Stimulated activated naive B cell treated with anti-CD40 and anti-IgM and Interleukin-4, amounts not matched to agents 10 μg/mL and 1 μg/mL and 100 μg/mL, for 72 hours (primary cell): ENCODE measurements around the gene PLEKHG4B.
A peak's percentile ranks its signal among the peaks of the same experiment; 100 is the strongest.
"Not testable (repeated sequence)": the region's sequence is repeated elsewhere in the genome, so short reads cannot be mapped to it uniquely, and the experiment has no call there.

Experiments
- ATAC-seq, 2 donors: fragments of 150-1000 bp; cut with Tn5 transposase; replicated peaks; 2 replicates each; pipeline ENCODE4 v1.10.0; 2021; ENCODE audit warnings: moderate library complexity in 1 of 2
- DNase-seq: peaks from one replicate; pipeline ENCODE4 v3.0.0; 2021
- H3K27ac Mint-ChIP-seq: one replicate; pipeline ENCODE4 v1.8.0; 2022; ENCODE audit warnings: mild to moderate bottlenecking, mixed read lengths
- H3K27me3 Mint-ChIP-seq, 2 donors: one replicate each; pipeline ENCODE4 v1.8.0; 2022; ENCODE audit warnings: mixed read lengths in 2 of 2
- H3K36me3 Mint-ChIP-seq, 2 donors: one replicate each; pipeline ENCODE4 v1.8.0; 2022; ENCODE audit warnings: mixed read lengths in 2 of 2, mild to moderate bottlenecking in 1 of 2
- H3K4me1 Mint-ChIP-seq, 2 donors: one replicate each; pipeline ENCODE4 v1.8.0; 2022; ENCODE audit warnings: mixed read lengths in 2 of 2, mild to moderate bottlenecking in 1 of 2
- H3K4me3 Mint-ChIP-seq, 2 donors: one replicate each; pipeline ENCODE4 v1.8.0; 2022; ENCODE audit warnings: mild to moderate bottlenecking in 2 of 2, mixed read lengths in 2 of 2, moderate library complexity in 1 of 2
- H3K9me3 Mint-ChIP-seq, 2 donors: one replicate each; pipeline ENCODE4 v1.8.0; 2022; ENCODE audit warnings: mixed read lengths in 2 of 2, mild to moderate bottlenecking in 1 of 2

Gene PLEKHG4B

GRCh38 chr5:91556-92263 is at the start of gene PLEKHG4B:
TSS of gene PLEKHG4B (plus strand) at chr5:92168. CDS start at chr5:92232, 64 bp downstream.
- peak within 1 kb of the TSS; percentile 44 for H3K27ac Mint-ChIP-seq
- peak; percentile 91 for ATAC-seq
- H3K4me3 Mint-ChIP-seq = peak within 1 kb of the TSS; percentile 68 to 75
- H3K4me1 Mint-ChIP-seq = peaks cover 5 to 8% of the 10 kb centered on the region in 2 donors
- H3K27me3 Mint-ChIP-seq = peaks cover 39 to 55% of the 10 kb centered on the region in 2 donors
- H3K36me3 Mint-ChIP-seq = peaks cover 0 to 3% of the 10 kb centered on the region in 2 donors
- peak; percentile 32 for DNase-seq
- H3K9me3 Mint-ChIP-seq = no peaks in the 10 kb centered on the region

GRCh38 chr5:42250-42649 is 49.7 kb upstream of the PLEKHG4B start:
- no peaks in the 10 kb centered on the region for H3K36me3 Mint-ChIP-seq
- no peak overlapping the region for H3K27ac Mint-ChIP-seq
- peaks cover 0 to 1% of the 10 kb centered on the region in 2 donors for H3K4me1 Mint-ChIP-seq
- peaks cover 38 to 39% of the 10 kb centered on the region in 2 donors for H3K27me3 Mint-ChIP-seq
- DNase-seq (no peak), ATAC-seq (no peak)
- no peaks in the 10 kb centered on the region for H3K9me3 Mint-ChIP-seq
- no peak overlapping the region for H3K4me3 Mint-ChIP-seq

GRCh38 chr5:48192-48591 is 43.8 kb upstream of the PLEKHG4B start:
- peaks cover 5 to 11% of the 10 kb centered on the region in 2 donors for H3K9me3 Mint-ChIP-seq
- H3K36me3 Mint-ChIP-seq = peaks cover 1 to 8% of the 10 kb centered on the region in 2 donors
- H3K4me1 Mint-ChIP-seq = peaks cover 2 to 4% of the 10 kb centered on the region in 2 donors
- H3K27me3 Mint-ChIP-seq = peaks cover 33 to 62% of the 10 kb centered on the region in 2 donors
- ATAC-seq = no peak
- no peak for DNase-seq
- no peak overlapping the region for H3K4me3 Mint-ChIP-seq
- H3K27ac Mint-ChIP-seq = no peak overlapping the region

DNA sequence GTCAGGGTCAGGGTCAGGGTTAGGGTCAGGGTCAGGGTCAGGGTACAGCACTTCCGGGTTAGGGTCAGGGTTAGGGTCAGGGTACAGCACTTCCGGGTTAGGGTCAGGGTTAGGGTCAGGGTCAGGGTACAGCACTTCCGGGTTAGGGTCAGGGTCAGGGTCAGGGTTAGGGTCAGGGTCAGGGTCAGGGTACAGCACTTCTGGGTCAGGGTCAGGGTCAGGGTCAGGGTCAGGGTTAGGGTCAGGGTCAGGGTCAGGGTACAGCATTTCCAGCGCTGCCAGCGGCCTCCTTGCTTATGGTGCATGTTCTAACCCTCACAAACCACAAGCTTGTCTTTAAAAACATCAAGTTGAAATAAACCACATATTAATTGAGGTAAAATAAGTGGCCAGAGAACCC is 42.4 kb upstream of the PLEKHG4B start:
- not testable (repeated sequence) for H3K27ac Mint-ChIP-seq, H3K4me3 Mint-ChIP-seq, H3K36me3 Mint-ChIP-seq

GRCh38 chr5:49953-50544 is 41.9 kb upstream of the PLEKHG4B start:
- Mint-ChIP-seq H3K4me1 (peaks cover 3 to 4% of the 10 kb centered on the region in 2 donors), H3K36me3 (peaks cover 3 to 8% of the 10 kb centered on the region in 2 donors), H3K4me3 (no peak overlapping the region), H3K27me3 (peaks cover 39 to 74% of the 10 kb centered on the region in 2 donors), H3K27ac (no peak overlapping the region), H3K9me3 (peaks cover 5 to 11% of the 10 kb centered on the region in 2 donors)
- DNase-seq (no peak), ATAC-seq (no peak)

More for the DNA sequence above, 42.4 kb upstream of the PLEKHG4B start:
- Mint-ChIP-seq H3K27me3 (peaks cover 35 to 70% of the 10 kb centered on the region in 2 donors), H3K9me3 (peaks cover 5 to 11% of the 10 kb centered on the region in 2 donors)
- not testable (repeated sequence) for DNase-seq, ATAC-seq, H3K4me1 Mint-ChIP-seq

GRCh38 chr5:50724-51499 is 41.1 kb upstream of the PLEKHG4B start:
- Mint-ChIP-seq H3K27ac (peak overlapping the region; percentile 10), H3K36me3 (peaks cover 3 to 8% of the 10 kb centered on the region in 2 donors), H3K4me1 (peaks cover 3 to 4% of the 10 kb centered on the region in 2 donors), H3K4me3 (no peak overlapping the region), H3K9me3 (peaks cover 5 to 11% of the 10 kb centered on the region in 2 donors), H3K27me3 (peaks cover 40 to 73% of the 10 kb centered on the region in 2 donors)
- ATAC-seq = no peak
- DNase-seq = no peak

DNA sequence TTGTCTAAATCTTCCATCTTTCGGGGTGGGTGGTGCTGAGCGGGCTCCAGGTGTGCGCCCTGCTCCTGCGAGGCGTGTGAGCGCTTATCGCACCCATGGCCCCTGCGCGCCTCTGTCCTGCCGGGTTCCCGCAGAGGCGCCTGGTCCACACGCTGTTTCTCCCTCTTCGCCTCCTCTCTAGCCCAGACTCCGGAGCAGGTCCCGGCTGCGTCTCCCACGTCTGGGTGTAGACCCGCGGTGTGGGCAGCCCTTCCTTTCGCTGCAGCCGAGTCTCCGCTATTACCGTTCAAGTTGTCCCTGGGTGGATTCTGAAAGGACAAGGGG is 40.5 kb upstream of the PLEKHG4B start:
- Mint-ChIP-seq H3K9me3 (peaks cover 5 to 11% of the 10 kb centered on the region in 2 donors), H3K4me1 (peaks cover 3 to 4% of the 10 kb centered on the region in 2 donors), H3K27ac (no peak overlapping the region), H3K4me3 (no peak overlapping the region), H3K27me3 (peaks cover 42 to 74% of the 10 kb centered on the region in 2 donors), H3K36me3 (peaks cover 3 to 8% of the 10 kb centered on the region in 2 donors)
- no peak for ATAC-seq
- DNase-seq = no peak

DNA sequence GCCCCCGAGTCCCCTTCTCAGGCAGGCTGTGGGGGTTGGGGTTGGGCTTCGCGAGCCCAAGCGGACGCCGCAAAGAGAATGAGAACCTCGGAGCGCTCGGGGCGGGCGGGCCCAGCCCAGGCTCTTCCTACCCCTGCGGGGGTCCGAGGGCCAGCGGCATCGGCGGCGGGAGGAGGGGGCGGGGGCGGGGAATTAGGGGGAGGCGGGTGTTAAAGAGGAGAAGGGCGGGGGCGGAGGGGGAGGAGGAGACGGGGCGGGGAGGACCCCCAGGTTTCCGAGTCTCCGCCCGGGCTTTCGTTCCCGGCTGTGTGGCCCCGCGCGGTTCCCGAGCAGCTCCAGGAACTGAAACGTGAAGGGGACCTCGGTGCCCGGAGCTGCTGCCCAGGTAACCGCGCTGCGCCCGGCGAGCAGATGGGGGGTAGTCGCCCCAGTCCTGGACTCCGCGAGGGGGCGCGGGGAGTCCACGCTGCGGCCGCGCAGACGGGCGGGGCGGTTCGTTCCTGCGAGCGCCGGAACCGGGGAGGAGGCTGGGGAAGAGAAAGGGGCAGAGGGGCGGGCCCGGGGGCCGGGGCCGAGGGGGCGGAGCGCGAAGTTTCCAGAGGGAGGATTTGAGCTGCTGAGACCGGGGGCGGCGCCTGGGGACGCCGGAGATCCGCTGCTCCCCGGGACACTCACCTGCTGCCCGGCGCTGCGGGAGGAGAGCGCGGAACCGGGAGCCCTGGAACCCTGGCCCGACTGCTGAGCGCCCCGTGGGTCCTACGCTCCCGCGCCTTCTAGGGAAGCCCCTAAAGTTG is 38.4 kb upstream of the PLEKHG4B start:
- peak overlapping the region; percentile 74 to 76 for H3K4me3 Mint-ChIP-seq
- H3K27me3 Mint-ChIP-seq = peaks cover 43 to 75% of the 10 kb centered on the region in 2 donors
- H3K4me1 Mint-ChIP-seq = peaks cover 3 to 4% of the 10 kb centered on the region in 2 donors
- DNase-seq = no peak
- H3K27ac Mint-ChIP-seq = no peak overlapping the region
- H3K36me3 Mint-ChIP-seq = peaks cover 3 to 8% of the 10 kb centered on the region in 2 donors
- H3K9me3 Mint-ChIP-seq = peaks cover 8 to 11% of the 10 kb centered on the region in 2 donors
- ATAC-seq = peak; percentile 48 to 63

DNA sequence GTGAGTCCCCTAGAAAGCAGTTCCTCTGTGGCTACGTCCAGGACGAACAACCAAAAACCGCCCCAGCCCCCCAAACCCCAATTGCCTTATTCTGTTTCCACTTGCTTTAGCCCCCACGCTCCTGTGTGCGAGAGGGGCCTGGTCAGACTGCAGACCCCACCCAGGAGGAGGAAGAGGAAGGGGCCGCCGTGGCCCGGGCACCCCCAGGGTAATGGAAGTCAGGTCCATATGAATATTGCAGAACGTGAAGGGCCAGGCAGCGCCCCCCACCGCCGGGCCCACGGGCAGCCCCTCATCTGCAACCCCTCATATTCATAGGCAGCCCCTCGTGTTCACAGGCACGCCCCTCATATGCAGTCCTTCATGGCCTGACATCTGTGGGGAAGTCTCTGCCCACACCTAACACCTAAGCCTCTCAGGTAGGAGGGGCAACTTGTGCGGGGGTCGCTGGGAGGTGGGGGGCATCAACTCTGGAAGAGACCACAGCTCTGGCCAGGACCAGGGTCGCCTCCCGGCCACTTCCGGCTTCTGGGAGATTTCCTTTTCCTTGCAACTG is 37.7 kb upstream of the PLEKHG4B start:
- Mint-ChIP-seq H3K9me3 (peaks cover 8 to 11% of the 10 kb centered on the region in 2 donors), H3K36me3 (peaks cover 3 to 8% of the 10 kb centered on the region in 2 donors), H3K27me3 (peaks cover 43 to 72% of the 10 kb centered on the region in 2 donors), H3K4me3 (peak overlapping the region; percentile 74 to 76), H3K27ac (no peak overlapping the region), H3K4me1 (peaks cover 3 to 4% of the 10 kb centered on the region in 2 donors)
- DNase-seq = no peak
- ATAC-seq = no peak

DNA sequence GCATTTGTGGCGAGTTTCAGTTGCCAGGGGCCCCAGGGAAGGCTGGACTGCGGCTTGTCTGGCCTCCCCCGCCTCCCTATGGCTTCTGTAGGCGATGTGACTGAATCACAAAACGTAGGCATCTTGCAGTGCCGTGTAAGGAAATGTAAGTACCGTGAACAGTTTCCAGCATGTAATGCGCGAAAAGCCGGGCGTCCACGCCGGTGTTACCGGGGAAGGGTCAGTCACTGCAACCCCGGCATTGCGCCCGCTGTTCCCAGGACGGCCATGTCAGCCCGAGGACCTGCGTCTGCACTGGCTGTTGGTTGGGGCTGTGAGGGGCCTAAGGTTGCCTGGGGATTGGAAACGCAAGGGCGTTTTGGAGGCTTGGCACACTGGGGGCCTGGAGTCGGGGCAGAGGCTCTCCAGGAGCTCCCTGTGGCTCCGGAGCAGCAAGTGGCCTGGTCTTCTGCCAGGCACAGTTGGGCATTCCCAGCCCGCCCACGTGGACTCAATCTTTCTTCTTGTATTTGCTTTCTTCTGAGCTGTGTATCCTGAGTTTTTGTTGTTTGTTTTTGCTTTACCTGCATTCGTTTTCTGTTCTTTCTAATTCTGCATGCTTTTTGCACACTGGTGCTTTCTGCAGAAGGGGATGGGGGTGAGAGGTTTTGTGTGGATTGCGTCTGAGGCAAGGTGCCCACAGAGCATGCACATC is 36.9 kb upstream of the PLEKHG4B start:
- peaks cover 3 to 4% of the 10 kb centered on the region in 2 donors for H3K4me1 Mint-ChIP-seq
- peaks cover 43 to 72% of the 10 kb centered on the region in 2 donors for H3K27me3 Mint-ChIP-seq

DNA sequence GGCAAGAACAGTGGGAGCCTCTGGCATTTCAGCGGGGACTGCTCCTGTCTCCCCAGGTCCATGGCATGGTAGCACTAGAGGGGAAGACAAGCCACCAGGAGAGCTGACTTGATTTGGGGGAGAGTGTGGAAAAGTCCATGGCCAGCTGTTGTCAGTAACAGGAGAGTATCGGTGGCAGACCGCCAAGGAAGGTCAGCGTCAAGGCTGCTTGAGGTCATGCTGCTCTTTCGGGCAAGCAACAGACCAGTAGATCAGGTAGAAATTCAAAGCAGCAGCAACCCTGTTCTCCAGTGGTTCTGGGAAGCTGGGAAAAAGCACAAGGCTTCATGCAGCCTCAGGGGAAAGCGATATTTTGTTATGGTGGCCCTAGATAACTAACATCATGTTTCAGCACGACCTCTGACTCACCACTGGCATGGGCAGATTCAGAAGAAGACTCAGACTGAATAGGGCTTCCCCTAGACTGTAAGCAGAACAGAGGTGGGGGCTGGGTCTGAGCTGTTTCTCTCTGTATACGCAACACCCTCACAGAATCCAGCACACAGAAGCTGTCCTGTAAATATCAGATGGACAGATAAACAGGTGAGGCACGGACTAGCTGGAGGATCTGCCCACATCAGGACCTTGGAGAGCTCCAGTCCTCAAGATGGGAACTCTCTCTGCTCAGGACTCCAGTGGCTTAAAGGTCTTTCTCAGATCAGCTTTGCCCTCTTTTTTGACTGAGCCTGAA is 35.2 kb upstream of the PLEKHG4B start:
- Mint-ChIP-seq H3K9me3 (peaks cover 0 to 4% of the 10 kb centered on the region in 2 donors), H3K4me1 (peaks cover 2 to 4% of the 10 kb centered on the region in 2 donors), H3K36me3 (peaks cover under 1 to 2% of the 10 kb centered on the region in 2 donors), H3K27me3 (peaks cover 38 to 63% of the 10 kb centered on the region in 2 donors), H3K4me3 (no peak overlapping the region), H3K27ac (no peak overlapping the region)
- DNase-seq (no peak), ATAC-seq (no peak)

More for the DNA sequence above, 36.9 kb upstream of the PLEKHG4B start:
- DNase-seq (no peak), ATAC-seq (no peak)
- H3K27ac Mint-ChIP-seq = no peak overlapping the region
- no peak overlapping the region for H3K4me3 Mint-ChIP-seq
- peaks cover 3 to 8% of the 10 kb centered on the region in 2 donors for H3K36me3 Mint-ChIP-seq
- H3K9me3 Mint-ChIP-seq = peaks cover 6 to 10% of the 10 kb centered on the region in 2 donors

GRCh38 chr5:60250-60649 is 31.7 kb upstream of the PLEKHG4B start:
- DNase-seq, H3K36me3 Mint-ChIP-seq, H3K27ac Mint-ChIP-seq, H3K9me3 Mint-ChIP-seq, H3K4me1 Mint-ChIP-seq, ATAC-seq, H3K4me3 Mint-ChIP-seq: not testable (repeated sequence)
- peaks cover 39 to 56% of the 10 kb centered on the region in 2 donors for H3K27me3 Mint-ChIP-seq
